Stomach (tissue), 9 donors: Measurements from ENCODE around the gene HTR7. TPM values are rescaled to one million over a fixed set of nuclear protein-coding genes. Genes with fewer than 3 reads are reported as not detected.

ENCODE experiments used
- DNase-seq, 2 donors: peaks; one replicate each; pipeline versions ENCODE4 v3.0.0 to v3.0.0-alpha.2; 2013 to 2019
- H3K27ac ChIP-seq, 5 donors: fragments of 200-600 bp in 4 of 5; sonication (generic) in 4 of 5; one replicate each; pipeline ENCODE4 v1.5.1; 2013 to 2019; ENCODE audit warnings: mild to moderate bottlenecking in 1 of 5, moderate library complexity in 1 of 5
- H3K27me3 ChIP-seq, 3 donors: fragments of 200-600 bp; sonication (generic); one replicate each; pipeline ENCODE4 v1.5.1; 2017 to 2019; ENCODE audit warnings: mixed run types in 1 of 3
- H3K36me3 ChIP-seq, 4 donors: fragments of 200-600 bp; sonication (generic); 1 replicate in 3 of 4; 2 replicates in 1 of 4; pipeline ENCODE4 v1.5.1; 2016 to 2019
- H3K4me1 ChIP-seq, 4 donors: fragments of 200-600 bp; sonication (generic); one replicate each; pipeline ENCODE4 v1.5.1; 2016 to 2019
- H3K4me3 ChIP-seq, 4 donors: fragments of 200-600 bp; sonication (generic) in 3 of 4; one replicate each; pipeline ENCODE4 v1.5.1; 2016 to 2019; ENCODE audit warnings: mild to moderate bottlenecking in 1 of 4
- H3K9me3 ChIP-seq, 4 donors: fragments of 200-600 bp; sonication (generic); one replicate each; pipeline ENCODE4 v1.5.1; 2016 to 2019
- EP300 ChIP-seq: sonication (generic); formaldehyde crosslinking; IDR thresholded peaks from one replicate; pipeline ENCODE4 v1.6.1; 2017; ENCODE audit warnings: antibody characterized with exemption
- POLR2A ChIP-seq, 4 donors: fragments of 450-650 bp; IDR thresholded peaks; one replicate each; pipeline ENCODE4 v1.6.1; 2016; ENCODE audit warnings: antibody characterized with exemption in 4 of 4, control low read depth in 2 of 4, mild to moderate bottlenecking in 1 of 4, moderate library complexity in 1 of 4
- POLR2AphosphoS5 ChIP-seq, 3 donors: sonication (generic); formaldehyde crosslinking; IDR thresholded peaks; one replicate each; pipeline ENCODE4 v1.6.1; 2016; ENCODE audit warnings: antibody characterized with exemption in 3 of 3
- WGBS, 5 donors: extraction: QIAGEN DNeasy Blood & Tissue Kit in 3 of 5; methylation state at CpG; one replicate each; pipeline versions ENCODE4 v1.1.5 to v1.1.7; 2013 to 2018; 5-methylcytosine and 5-hydroxymethylcytosine counted together
- intact Hi-C: fragments of 100-400 bp; cut with DNase I; formaldehyde crosslinking; loops from one replicate; pipeline ENCODE4 v1.15.1; 2023; ENCODE audit warnings: low total_unique reads
- polyA plus RNA-seq, 3 donors: library from polyadenylated mRNA; stranded (reverse); fragments of 200-250 nt; gene quantifications; one replicate each; pipeline ENCODE4 v1.2.3, GENCODE V29; 2013
- total RNA-seq, 5 donors: library from RNA; depleted of rRNA; stranded (reverse); fragments of >200 nt; gene quantifications; one replicate each; pipeline versions ENCODE4 v1.1.0 to v1.2.3, GENCODE V29; 2014 to 2016
- TF ChIP-seq, protein P1 (sequence below), 7 experiments: fragments of 450-650 bp in 4 of 7; fragments of 200-600 bp in 3 of 7; sonication (generic) in 3 of 7; IDR thresholded peaks; one replicate each; pipeline ENCODE4 v1.5.1; 2016 to 2019; ENCODE audit warnings: antibody characterized with exemption in 7 of 7, control low read depth in 2 of 7, mild to moderate bottlenecking in 1 of 7
- donor health status: healthy with polysubstance abuse.
- donor health status: Bipolar disorder and iron deficiency.
- donor health status: healthy.

The HTR7 gene
- total and polyA plus RNA-seq, 8 donors, result 0.28 to 7.1 (median 1.8) TPM; not detected in 2

DNA sequence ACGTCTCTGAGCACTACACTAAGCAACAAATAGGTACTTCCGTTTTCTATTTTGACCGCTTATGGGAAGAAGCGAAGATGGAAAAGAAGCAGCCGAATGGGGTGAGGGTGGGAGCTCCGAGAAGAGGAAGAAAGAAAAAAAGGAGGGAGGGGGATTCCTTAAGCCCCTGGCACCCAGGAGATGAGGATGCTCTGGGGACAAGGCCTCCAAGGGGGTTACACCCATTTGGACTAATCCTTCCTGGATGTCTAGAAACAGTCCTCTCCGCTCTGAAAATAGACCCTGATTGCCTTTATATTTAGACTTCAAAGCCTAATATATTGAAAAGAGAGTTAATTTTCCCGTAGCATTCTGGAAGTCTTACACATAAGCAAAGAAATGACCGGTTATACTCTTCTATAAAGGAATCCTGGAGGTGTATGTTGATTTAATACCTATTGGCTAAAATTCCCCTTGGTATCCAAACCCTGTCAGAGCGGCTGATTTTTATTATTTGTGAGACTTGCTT lies 676 bp upstream of the HTR7 start:
- WGBS, 5 donors, result 21 to 34% (median 25%) methylated on average over 10 of the region's 10 CpGs
- intact Hi-C loops, result no loop called here
- Histone ChIP-seq H3K9me3 (no peaks in the 10 kb centered on the region), H3K27me3 (peaks cover 0 to 48% (median 37%) of the 10 kb centered on the region in 3 donors), H3K27ac (peak overlapping the region in 4 of 5 donors; percentile 51 to 83 (median 75)), H3K36me3 (no peaks in the 10 kb centered on the region), H3K4me3 (peak overlapping the region; percentile 69 to 78 (median 71)), H3K4me1 (peaks cover 8 to 22% (median 16%) of the 10 kb centered on the region in 4 donors)
- DNase-seq, result no peak
- no peak for TF ChIP-seq EP300
- TF ChIP-seq, protein P1, sequence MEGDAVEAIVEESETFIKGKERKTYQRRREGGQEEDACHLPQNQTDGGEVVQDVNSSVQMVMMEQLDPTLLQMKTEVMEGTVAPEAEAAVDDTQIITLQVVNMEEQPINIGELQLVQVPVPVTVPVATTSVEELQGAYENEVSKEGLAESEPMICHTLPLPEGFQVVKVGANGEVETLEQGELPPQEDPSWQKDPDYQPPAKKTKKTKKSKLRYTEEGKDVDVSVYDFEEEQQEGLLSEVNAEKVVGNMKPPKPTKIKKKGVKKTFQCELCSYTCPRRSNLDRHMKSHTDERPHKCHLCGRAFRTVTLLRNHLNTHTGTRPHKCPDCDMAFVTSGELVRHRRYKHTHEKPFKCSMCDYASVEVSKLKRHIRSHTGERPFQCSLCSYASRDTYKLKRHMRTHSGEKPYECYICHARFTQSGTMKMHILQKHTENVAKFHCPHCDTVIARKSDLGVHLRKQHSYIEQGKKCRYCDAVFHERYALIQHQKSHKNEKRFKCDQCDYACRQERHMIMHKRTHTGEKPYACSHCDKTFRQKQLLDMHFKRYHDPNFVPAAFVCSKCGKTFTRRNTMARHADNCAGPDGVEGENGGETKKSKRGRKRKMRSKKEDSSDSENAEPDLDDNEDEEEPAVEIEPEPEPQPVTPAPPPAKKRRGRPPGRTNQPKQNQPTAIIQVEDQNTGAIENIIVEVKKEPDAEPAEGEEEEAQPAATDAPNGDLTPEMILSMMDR (IDR thresholded peaks at IDR 0.05), result no peak
- TF ChIP-seq POLR2A (IDR thresholded peaks at IDR 0.05), result no peak
- TF ChIP-seq POLR2AphosphoS5 (IDR thresholded peaks at IDR 0.05), result no peak

DNA sequence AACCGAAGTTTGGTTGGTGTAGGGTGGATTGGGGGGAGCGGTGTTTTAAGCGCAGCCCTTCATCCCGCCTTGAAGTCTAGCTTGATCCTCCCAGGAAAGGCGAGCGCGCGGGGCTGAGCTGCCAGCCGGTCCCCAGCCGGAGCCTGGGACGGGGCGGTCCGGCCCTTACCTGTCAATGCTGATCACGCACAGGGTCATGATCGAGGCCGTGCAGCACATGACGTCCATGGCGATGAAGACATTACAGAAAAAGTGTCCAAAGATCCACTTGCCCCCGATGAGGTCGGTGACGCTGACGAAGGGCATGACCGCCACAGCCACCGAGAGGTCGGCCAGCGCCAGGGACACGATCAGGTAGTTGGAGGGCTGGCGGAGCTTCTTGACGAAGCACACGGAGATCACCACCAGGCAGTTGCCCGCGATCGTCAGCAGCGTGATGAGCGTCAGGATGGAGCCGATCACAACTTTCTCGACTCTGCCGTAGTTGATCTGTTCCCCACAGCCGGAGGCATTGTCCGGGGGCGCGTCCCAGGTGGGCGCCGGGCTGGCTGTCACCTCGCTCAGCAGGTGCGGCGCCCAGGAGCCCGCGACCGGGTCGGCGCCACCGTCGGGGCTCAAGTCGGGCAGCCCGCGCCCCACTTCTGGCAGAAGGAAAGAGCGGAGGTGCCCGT lies 740 bp downstream of the HTR7 start:
- Histone ChIP-seq H3K27me3 (peaks cover 0 to 48% (median 37%) of the 10 kb centered on the region in 3 donors), H3K36me3 (no peaks in the 10 kb centered on the region), H3K27ac (peak overlapping the region in 4 of 5 donors; percentile 63 to 83 (median 75)), H3K4me1 (peaks cover 8 to 22% (median 16%) of the 10 kb centered on the region in 4 donors), H3K4me3 (peak overlapping the region; percentile 69 to 78 (median 71)), H3K9me3 (no peaks in the 10 kb centered on the region)
- intact Hi-C loops, result no loop called here
- no peak for TF ChIP-seq POLR2AphosphoS5 (IDR thresholded peaks at IDR 0.05)
- 5 to 16% (median 11%) methylated on average over 36 to 59 of the region's 59 CpGs for WGBS, 5 donors
- peak in 1 of 2 donors; percentile 34 for DNase-seq

- H3K27me3 ChIP-seq, result peaks cover 0 to 48% (median 37%) of the 10 kb centered on the region in 3 donors
- 74 to 94% (median 87%) methylated on average over 3 of the region's 3 CpGs for WGBS, 5 donors
- H3K36me3 ChIP-seq, result no peaks in the 10 kb centered on the region
- peaks cover 0 to 8% (median 6%) of the 10 kb centered on the region in 4 donors for H3K9me3 ChIP-seq
- no peak overlapping the region for H3K27ac ChIP-seq
- intact Hi-C loops, result no loop called here
- DNase-seq, result no peak
- TF ChIP-seq, protein P1 (IDR thresholded peaks at IDR 0.05), result no peak
- no peak for TF ChIP-seq POLR2AphosphoS5 (IDR thresholded peaks at IDR 0.05)
- no peak for TF ChIP-seq EP300
- no peak for TF ChIP-seq POLR2A (IDR thresholded peaks at IDR 0.05)
- H3K4me1 ChIP-seq, result peaks cover 8 to 22% (median 16%) of the 10 kb centered on the region in 4 donors
- H3K4me3 ChIP-seq, result peak overlapping the region in 3 of 4 donors; percentile 69 to 78 (median 72)
Observed at GRCh38 chr10:90856261-90856660, 1.6 kb downstream of the HTR7 start.

DNA sequence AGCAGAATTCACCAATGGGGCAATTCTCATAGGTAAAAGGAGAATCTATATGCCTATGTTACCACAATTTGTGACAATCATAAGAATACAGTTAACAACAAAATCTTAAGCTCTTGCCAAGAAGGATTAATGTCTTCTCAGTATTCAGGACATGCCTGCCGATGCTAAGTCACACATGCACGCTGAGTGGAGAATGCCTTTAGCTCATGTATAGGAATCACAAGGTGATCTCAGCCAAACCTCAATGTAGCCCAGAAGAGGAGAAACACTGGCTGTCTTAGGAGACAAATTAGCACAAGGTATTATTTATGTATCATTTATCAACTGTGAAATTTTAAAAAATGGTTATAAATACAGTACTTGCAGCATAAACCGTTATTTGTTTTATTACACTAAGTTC lies 2.7 kb downstream of the HTR7 start:
- intact Hi-C loops, result no loop called here
- no peaks in the 10 kb centered on the region for H3K36me3 ChIP-seq
- TF ChIP-seq POLR2AphosphoS5 (IDR thresholded peaks at IDR 0.05) (no peak), POLR2A (IDR thresholded peaks at IDR 0.05) (no peak), EP300 (no peak)
- TF ChIP-seq, protein P1 (IDR thresholded peaks at IDR 0.05), result no peak
- peaks cover 0 to 48% (median 37%) of the 10 kb centered on the region in 3 donors for H3K27me3 ChIP-seq
- H3K27ac ChIP-seq, result no peak overlapping the region
- H3K4me1 ChIP-seq, result peaks cover 8 to 22% (median 16%) of the 10 kb centered on the region in 4 donors
- WGBS, 5 donors, result 66 to 85% (median 78%) methylated on average over 3 of the region's 3 CpGs
- no peak for DNase-seq
- H3K9me3 ChIP-seq, result peaks cover 0 to 20% (median 16%) of the 10 kb centered on the region in 4 donors
- no peak overlapping the region for H3K4me3 ChIP-seq
